H1 (cell line): Measurements from ENCODE around the gene CASR. TPM values are rescaled to one million over a fixed set of nuclear protein-coding genes. Genes with fewer than 3 reads are reported as not detected.

Source experiments
- JUN ChIP-seq: IDR thresholded peaks from 2 replicates; pipeline ENCODE4 v1.6.1; 2011; ENCODE audit warnings: low read depth, mild to moderate bottlenecking, improper control_type of control experiment, low read length
- RAD21 ChIP-seq, 2 experiments: IDR thresholded peaks in 1 of 2; conservative IDR thresholded peaks in 1 of 2; 2 replicates each; pipeline ENCODE4 v1.6.1; 2011; ENCODE audit warnings: low read depth in 2 of 2, low read length in 2 of 2, improper control_type of control experiment in 1 of 2, inconsistent platforms in 1 of 2, mild to moderate bottlenecking in 1 of 2, moderate library complexity in 1 of 2
- SAP30 ChIP-seq: fragments of 300-600 bp; sonication (generic); IDR thresholded peaks from 2 replicates; pipeline ENCODE4 v1.7.1; 2012; ENCODE audit warnings: low read length, moderate library complexity, mild to moderate bottlenecking, inconsistent platforms; ENCODE audit not compliant: insufficient read depth, insufficient replicate concordance
- polyA plus RNA-seq, 7 experiments: library from polyadenylated mRNA; depleted of rRNA in 3 of 7; stranded (reverse) in 5 of 7; unstranded in 2 of 7; fragments of >200 nt in 5 of 7; fragments of 200-250 nt in 2 of 7; gene quantifications; 1 replicate in 5 of 7; 2 replicates in 1 of 7; 4 replicates in 1 of 7; pipeline versions ENCODE4 v1.2.1 to v1.2.3, GENCODE V29; 2011 to 2013; ENCODE audit warnings: missing spikeins in 2 of 7, mixed read lengths in 2 of 7
- total RNA-seq: library from RNA; stranded (reverse); fragmentation: NEBNext Ultra II Directional; extraction: Animal tissue kit (Norgen Biotek cat#: 25700); gene quantifications from 2 replicates; pipeline ENCODE4 v1.2.1, GENCODE V29; 2021

CASR gene
- total and polyA plus RNA-seq, 2 of the 8 experiments (the other 6 are each of a cell fraction or from before 2014, with no cell fraction given), result 0.36 to 0.58 TPM

- TF ChIP-seq RAD21 (IDR thresholded peaks at IDR 0.05 in 1 of 2, conservative IDR thresholded peaks at IDR 0.05 in 1 of 2; ENCODE audit: low read depth in 2 of 2, low read length in 2 of 2), result no peak
- TF ChIP-seq JUN, result no peak
- TF ChIP-seq SAP30, result no peak
- TF ChIP-seq, all 59 proteins: peak for 0
Observed at GRCh38 chr3:122148941-122149627, 34.4 kb upstream of the CASR start (continued).
